Activated CD8-positive, alpha-beta T cell treated with anti-CD3 and anti-CD28 coated beads for 36 hours (primary cell): ENCODE measurements around the gene PRMT3. TPM values are rescaled to one million over a fixed set of nuclear protein-coding genes. Genes with fewer than 3 reads are reported as not detected.
A peak's percentile ranks its signal among the peaks of the same experiment; 100 is the strongest.

Experiments used
- ATAC-seq: fragments of 200-7000 bp; cut with Tn5 transposase; one replicate; pipeline ENCODE4 v1.10.0; 2021; ENCODE audit warnings: mild to moderate bottlenecking, moderate library complexity
- CTCF ChIA-PET: fragments of 350-600 bp; sonication (Branson Sonifier 250); formaldehyde crosslinking; loops from one replicate; lab custom pipeline; 2021; ENCODE audit warnings: antibody characterized with exemption; lab: Charles Lee
- POLR2A ChIA-PET: fragments of 350-600 bp; sonication (Branson Sonifier 250); formaldehyde crosslinking; loops from one replicate; lab custom pipeline; 2021; ENCODE audit warnings: antibody characterized with exemption; lab: Charles Lee
- DNase-seq: peaks from one replicate; pipeline ENCODE4 v3.0.0-alpha.2; 2020
- H3K27ac Mint-ChIP-seq: one replicate; pipeline ENCODE4 v1.8.0; 2021; ENCODE audit warnings: mild to moderate bottlenecking, mixed read lengths
- H3K27me3 Mint-ChIP-seq: one replicate; pipeline ENCODE4 v1.8.0; 2021; ENCODE audit warnings: mixed read lengths
- H3K36me3 Mint-ChIP-seq: one replicate; pipeline ENCODE4 v1.8.0; 2021; ENCODE audit warnings: low read depth, mixed read lengths
- H3K4me1 Mint-ChIP-seq: one replicate; pipeline ENCODE4 v1.8.0; 2021; ENCODE audit warnings: low read depth, mixed read lengths
- H3K4me3 Mint-ChIP-seq: one replicate; pipeline ENCODE4 v1.8.0; 2021; ENCODE audit warnings: mild to moderate bottlenecking, moderate library complexity, mixed read lengths
- H3K9me3 Mint-ChIP-seq: one replicate; pipeline ENCODE4 v1.8.0; 2021; ENCODE audit warnings: mixed read lengths
- CTCF ChIP-seq: fragments of 200-600 bp; IDR thresholded peaks from one replicate; pipeline ENCODE4 v1.8.0; 2022; ENCODE audit warnings: antibody characterized with exemption, mild to moderate bottlenecking
- intact Hi-C: fragments of 100-400 bp; cut with micrococcal nuclease; formaldehyde crosslinking; loops from one replicate; pipeline ENCODE4 v1.10.0; 2022
- total RNA-seq, 2 experiments: library from RNA; stranded (reverse); gene quantifications; one replicate each; pipeline ENCODE4 v1.2.3, GENCODE V29; 2021

Gene PRMT3
- total RNA-seq, 2 experiments from 2014 or later, result 33.3 to 36.4 TPM

DNA sequence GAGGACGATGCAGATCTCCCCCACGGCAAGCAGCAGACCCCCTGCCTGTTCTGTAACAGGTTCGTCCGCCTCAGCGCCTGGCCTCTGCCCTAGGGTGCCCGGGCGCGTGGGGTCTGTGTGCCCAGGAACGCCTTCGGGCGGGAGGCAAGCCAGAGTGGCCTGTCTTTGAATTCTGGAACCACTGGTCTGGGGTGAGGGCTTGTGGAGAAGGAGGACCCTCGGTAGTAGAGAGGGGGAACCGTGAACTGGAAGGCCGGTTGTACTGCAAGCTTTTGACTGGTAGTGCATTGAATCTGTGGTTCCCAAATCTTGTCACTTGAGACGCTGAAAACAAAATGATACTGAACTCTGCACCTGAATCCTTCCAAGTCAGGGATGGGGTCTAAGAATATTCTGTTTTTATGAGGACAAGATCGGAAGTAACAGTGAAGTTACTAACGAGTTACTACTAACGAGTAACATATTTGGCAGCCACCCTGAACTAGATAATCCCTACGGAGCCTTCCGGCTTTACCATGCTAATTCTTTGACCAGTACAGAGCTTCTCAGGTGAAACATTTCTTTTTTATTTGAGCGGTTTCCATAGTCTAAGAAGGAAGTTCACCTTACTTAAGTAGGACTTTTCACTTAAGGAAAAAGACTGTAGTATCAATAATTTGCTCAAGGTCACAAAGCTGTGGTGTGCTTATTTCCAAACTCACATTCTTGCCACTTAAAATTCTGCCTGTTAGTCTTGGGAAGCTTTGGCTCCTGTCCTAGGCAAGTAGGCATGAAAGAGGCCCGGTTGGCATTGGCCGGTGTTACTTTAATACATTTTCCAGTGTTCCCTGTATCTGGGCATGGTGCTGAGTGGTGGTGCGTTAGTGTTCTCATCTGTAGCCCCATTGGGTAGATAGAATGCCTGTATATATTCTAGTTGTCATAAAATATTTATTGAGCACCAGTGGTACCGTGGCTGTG lies 860 bp downstream of the PRMT3 start:
- H3K36me3 Mint-ChIP-seq, result peaks cover 30% of the 10 kb centered on the region
- ATAC-seq (peak; percentile 7), DNase-seq (no peak)
- ChIA-PET POLR2A (interaction anchor here (0.7 to 0.9 kb wide), 2 partner anchors 11 to 21 kb away, joined by 3 to 5 read pairs; no protein-coding TSS in a partner anchor), CTCF (interaction anchor here (1.1 to 2.0 kb wide), 2 partner anchors 9 to 11 kb away, joined by 3 to 17 read pairs; no protein-coding TSS in a partner anchor)
- peaks cover 26% of the 10 kb centered on the region for H3K4me1 Mint-ChIP-seq
- no peaks in the 10 kb centered on the region for H3K9me3 Mint-ChIP-seq
- H3K4me3 Mint-ChIP-seq, result peak overlapping the region; percentile 78
- no peak for TF ChIP-seq CTCF
- peak overlapping the region; percentile 98 for H3K27ac Mint-ChIP-seq
- intact Hi-C loops, result no loop called here
- H3K27me3 Mint-ChIP-seq, result no peaks in the 10 kb centered on the region

- Mint-ChIP-seq H3K27ac (no peak overlapping the region), H3K4me3 (no peak overlapping the region), H3K36me3 (peaks cover 42% of the 10 kb centered on the region), H3K4me1 (peaks cover 24% of the 10 kb centered on the region), H3K27me3 (no peaks in the 10 kb centered on the region), H3K9me3 (no peaks in the 10 kb centered on the region)
- POLR2A ChIA-PET, result interaction anchor here (1.1 kb wide), 1 partner anchor 37 kb away, joined by 5 read pairs; no protein-coding TSS in a partner anchor
- ATAC-seq (peak; percentile 82), DNase-seq (peak; percentile 30)
- TF ChIP-seq CTCF, result no peak
- CTCF ChIA-PET, result interaction anchor here (0.8 to 2.6 kb wide), 16 partner anchors 9 to 273 kb away, joined by 3 to 21 read pairs (median 3); no protein-coding TSS in a partner anchor
- intact Hi-C loops, result loop anchor here (10.0 kb wide), 1 partner anchor 208 kb away; no protein-coding TSS in a partner anchor
Observed at GRCh38 chr11:20397281-20397680, 9.8 kb downstream of the PRMT3 start.

DNA sequence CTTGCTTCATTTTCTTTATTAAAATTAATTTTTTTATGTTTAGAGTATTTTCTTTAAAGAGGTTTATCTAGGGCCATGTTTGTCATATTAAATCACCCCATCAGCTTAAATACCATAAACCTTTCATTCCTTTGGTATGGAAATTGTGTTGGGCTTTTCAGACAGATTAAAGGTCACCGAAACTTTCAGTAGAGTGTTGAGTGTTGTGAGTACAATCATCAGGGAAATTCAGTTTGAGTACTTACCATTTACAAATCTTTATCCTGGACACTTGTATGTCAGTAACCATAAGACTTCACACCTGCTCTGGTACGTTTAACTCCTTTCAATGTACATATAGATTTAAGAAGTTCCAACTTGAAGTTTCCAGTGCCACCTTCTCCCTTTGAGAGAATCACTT lies 12.0 kb downstream of the PRMT3 start:
- ChIA-PET CTCF (interaction anchor here (0.8 to 1.2 kb wide), 2 partner anchors 10 to 18 kb away, joined by 3 read pairs; no protein-coding TSS in a partner anchor), POLR2A (interaction anchor here (0.7 kb wide), 1 partner anchor 11 kb away, joined by 5 read pairs; no protein-coding TSS in a partner anchor)
- no peaks in the 10 kb centered on the region for H3K27me3 Mint-ChIP-seq
- H3K9me3 Mint-ChIP-seq, result no peaks in the 10 kb centered on the region
- H3K27ac Mint-ChIP-seq, result peak overlapping the region; percentile 26
- no peak for TF ChIP-seq CTCF
- H3K36me3 Mint-ChIP-seq, result peaks cover 43% of the 10 kb centered on the region
- DNase-seq (no peak), ATAC-seq (no peak)
- H3K4me1 Mint-ChIP-seq, result peaks cover 18% of the 10 kb centered on the region
- intact Hi-C loops, result loop anchor here (10.0 kb wide), 1 partner anchor 205 kb away; no protein-coding TSS in a partner anchor
- no peak overlapping the region for H3K4me3 Mint-ChIP-seq

DNA sequence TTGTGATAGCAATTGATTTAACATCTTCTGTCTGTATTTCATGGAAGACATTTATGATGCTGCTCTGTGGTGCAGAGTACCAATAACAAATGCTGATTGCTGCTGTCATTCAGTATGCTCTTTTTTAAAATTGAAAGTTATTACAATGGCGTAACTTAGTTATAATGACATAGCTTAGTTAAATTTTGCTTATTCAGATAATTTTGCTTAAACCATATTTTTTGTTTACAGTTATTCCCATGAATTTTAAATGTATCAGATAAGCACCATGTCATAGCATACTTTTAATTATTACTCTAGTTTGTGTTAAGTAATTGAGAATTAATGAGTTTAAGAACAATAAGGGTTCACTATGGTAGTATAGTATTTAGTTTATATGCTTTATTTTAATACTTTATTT lies 15.5 kb downstream of the PRMT3 start:
- ATAC-seq (no peak), DNase-seq (no peak)
- ChIA-PET POLR2A (no interaction called here), CTCF (interaction anchor here (1.0 kb wide), 1 partner anchor 40 kb away, joined by 4 read pairs; no protein-coding TSS in a partner anchor)
- Mint-ChIP-seq H3K9me3 (no peaks in the 10 kb centered on the region), H3K27me3 (no peaks in the 10 kb centered on the region), H3K27ac (no peak overlapping the region), H3K4me3 (no peak overlapping the region), H3K4me1 (peaks cover 10% of the 10 kb centered on the region), H3K36me3 (peaks cover 38% of the 10 kb centered on the region)
- intact Hi-C loops, result no loop called here
- no peak for TF ChIP-seq CTCF
